GM15510 (cell line): Measurements from ENCODE around the gene ELANE.

Source experiments
- POLR2A ChIP-seq: IDR thresholded peaks from 3 replicates; pipeline ENCODE4 v1.6.1; 2011; ENCODE audit warnings: borderline replicate concordance; ENCODE audit not compliant: insufficient read length; ENCODE audit errors: extremely low read depth

The ELANE gene

GRCh38 chr19:866769-867300 is 14.7 kb downstream of the ELANE start:
- TF ChIP-seq POLR2A = no peak

- no peak for TF ChIP-seq POLR2A
Observed at GRCh38 chr19:867301-867793, 15.2 kb downstream of the ELANE start.

- no peak for TF ChIP-seq POLR2A
Observed at GRCh38 chr19:867855-868457, 15.9 kb downstream of the ELANE start.

GRCh38 chr19:868458-869244 is 16.5 kb downstream of the ELANE start:
- TF ChIP-seq POLR2A = no peak

GRCh38 chr19:869245-870177 is 17.4 kb downstream of the ELANE start:
- TF ChIP-seq POLR2A = no peak

- TF ChIP-seq POLR2A = no peak
Observed at GRCh38 chr19:870314-870713, 18.2 kb downstream of the ELANE start.

- TF ChIP-seq POLR2A = no peak
Observed at GRCh38 chr19:870963-871401, 18.9 kb downstream of the ELANE start.

GRCh38 chr19:871446-872265 is 19.6 kb downstream of the ELANE start:
- no peak for TF ChIP-seq POLR2A

GRCh38 chr19:872266-872951 is 20.3 kb downstream of the ELANE start:
- TF ChIP-seq POLR2A = no peak

GRCh38 chr19:873084-873483 is 21.0 kb downstream of the ELANE start:
- no peak for TF ChIP-seq POLR2A

- no peak for TF ChIP-seq POLR2A
Observed at GRCh38 chr19:873561-874041, 21.5 kb downstream of the ELANE start.

- no peak for TF ChIP-seq POLR2A
Observed at GRCh38 chr19:875265-875879, 23.3 kb downstream of the ELANE start.

- TF ChIP-seq POLR2A = no peak
Observed at GRCh38 chr19:876089-876488, 24.0 kb downstream of the ELANE start.

GRCh38 chr19:876780-877314 is 24.7 kb downstream of the ELANE start:
- no peak for TF ChIP-seq POLR2A
